Uterus (tissue), 2 donors: ENCODE results near the gene CDKL5.

Source experiments
- CTCF ChIP-seq, 4 experiments: fragments of 200-600 bp in 2 of 4; fragments of 450-650 bp in 2 of 4; sonication (generic) in 2 of 4; IDR thresholded peaks; one replicate each; pipeline ENCODE4 v1.5.1; 2016 to 2019; ENCODE audit warnings: antibody characterized with exemption in 4 of 4, mild to moderate bottlenecking in 2 of 4, moderate library complexity in 1 of 4
- POLR2A ChIP-seq, 2 donors: fragments of 450-650 bp; IDR thresholded peaks; one replicate each; pipeline ENCODE4 v1.6.1; 2016; ENCODE audit warnings: antibody characterized with exemption in 2 of 2, mild to moderate bottlenecking in 1 of 2, moderate library complexity in 1 of 2

- TF ChIP-seq CTCF (IDR thresholded peaks at IDR 0.05): no peak
- TF ChIP-seq POLR2A (IDR thresholded peaks at IDR 0.05): no peak
These were observed 31.6 kb downstream of the CDKL5 start for GRCh38 chrX:18457000-18457399.
